NCI-H82 treated with DMSO at 0.1 percent for 48 hours (cell line): ENCODE results near the gene HLA-DRB1.
"Not testable (repeated sequence)": the region's sequence is repeated elsewhere in the genome, so short reads cannot be mapped to it uniquely, and the experiment has no call there.

ENCODE experiments used
- DNase-seq: peaks from one replicate; lab custom pipeline; 2025; ENCODE audit not compliant: unreplicated experiment; lab: John Stamatoyannopoulos, UW

Gene HLA-DRB1

DNA sequence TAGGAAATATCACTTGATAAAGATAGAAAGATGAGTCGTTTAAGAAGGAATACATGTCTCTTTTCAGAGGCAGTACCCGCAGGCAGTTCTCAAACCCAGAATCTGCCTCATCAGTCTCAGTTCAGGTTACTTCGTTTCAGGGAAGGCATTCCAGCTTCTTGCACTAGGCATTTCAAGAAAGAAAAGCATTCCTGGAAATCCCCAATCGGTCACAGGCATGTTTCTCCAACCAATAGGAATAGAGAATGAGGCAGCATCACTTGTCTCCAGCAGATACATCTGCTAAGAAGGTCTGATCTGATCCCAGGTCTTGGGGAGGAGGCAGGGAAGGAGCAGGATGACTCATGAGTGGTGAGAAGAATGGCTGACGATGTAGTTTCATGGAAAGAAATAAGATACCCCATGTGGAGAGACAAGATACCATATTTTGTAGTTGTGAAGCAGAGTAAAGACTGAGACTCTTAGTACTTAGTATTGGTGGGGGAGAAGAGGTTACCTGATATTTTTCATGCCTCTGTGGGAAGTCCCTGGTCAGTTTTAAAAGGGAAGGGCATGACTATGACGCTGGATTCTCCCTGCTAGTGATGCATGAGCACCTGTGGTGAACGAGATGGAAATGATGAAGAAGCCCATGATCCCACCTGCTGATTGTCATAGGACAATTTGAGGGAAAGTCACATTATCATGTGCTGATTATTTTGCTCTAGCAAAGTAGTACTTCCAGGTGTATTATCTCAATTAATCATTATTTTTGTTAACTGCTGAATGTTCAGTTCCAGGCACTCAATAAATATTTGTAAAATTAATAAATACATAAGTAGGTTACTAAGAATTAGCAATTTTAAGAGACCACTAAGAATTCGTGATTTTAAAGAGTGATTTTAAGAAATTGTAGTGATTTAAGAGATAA is 20.3 kb upstream of the HLA-DRB1 start:
- peak; percentile 45 for DNase-seq

DNA sequence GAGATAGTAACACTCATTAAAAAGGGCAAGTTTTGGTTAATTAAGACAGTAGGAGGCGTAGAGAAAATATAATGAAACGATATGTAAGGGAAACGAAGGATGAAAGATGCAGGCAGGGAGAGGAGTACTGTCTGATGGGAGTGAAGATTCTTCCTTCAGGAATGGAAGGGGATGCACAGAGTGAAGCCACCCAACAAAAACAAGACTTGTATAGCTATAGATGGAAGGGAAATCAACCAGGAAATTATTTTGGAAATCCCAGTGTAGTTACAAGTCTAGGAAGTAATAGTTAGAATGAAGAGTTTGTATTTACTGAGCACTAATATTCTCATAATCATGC is 19.7 kb upstream of the HLA-DRB1 start:
- DNase-seq, result no peak

- no peak for DNase-seq
Observed at GRCh38 chr6:32608362-32608761, 18.7 kb upstream of the HLA-DRB1 start.

GRCh38 chr6:32607988-32608298 is 18.3 kb upstream of the HLA-DRB1 start:
- DNase-seq, result no peak

DNA sequence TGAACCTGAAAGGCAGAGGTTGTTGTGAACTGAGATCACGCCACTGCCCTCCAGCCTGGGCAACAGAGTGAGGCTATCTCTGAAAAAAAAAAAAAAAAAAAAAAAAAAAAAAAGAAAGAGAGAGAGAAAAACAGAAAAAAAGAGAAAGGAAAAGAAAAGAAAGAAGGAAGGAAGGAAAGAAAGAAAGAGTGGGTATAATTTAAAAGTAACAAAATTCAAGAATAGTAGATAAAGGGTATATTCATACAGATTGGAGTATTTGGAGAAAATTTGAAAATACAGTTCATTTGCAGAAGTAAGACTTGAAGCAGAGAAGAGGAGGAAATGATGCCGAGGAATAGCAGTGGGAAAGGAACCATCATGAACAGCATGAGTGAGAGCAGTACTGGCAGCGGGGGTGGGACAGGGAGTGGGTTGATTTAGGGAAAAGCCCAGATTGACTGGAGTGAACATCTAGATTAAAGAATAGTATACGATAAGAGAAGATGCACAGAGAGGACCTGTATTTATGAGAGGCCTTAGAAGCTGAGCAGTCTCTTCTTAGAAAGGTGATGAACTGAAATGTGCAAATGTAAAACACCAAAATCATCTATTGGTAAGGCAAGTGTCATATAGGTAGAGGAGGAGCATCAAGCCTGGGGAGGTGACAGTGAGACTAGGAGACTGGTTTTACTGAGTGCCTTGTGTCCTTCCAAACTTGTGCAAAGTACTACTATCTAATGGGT is 17.8 kb upstream of the HLA-DRB1 start:
- no peak for DNase-seq

- no peak for DNase-seq
Observed at GRCh38 chr6:32604434-32604877, 14.8 kb upstream of the HLA-DRB1 start.

GRCh38 chr6:32603888-32604287 is 14.2 kb upstream of the HLA-DRB1 start:
- DNase-seq, result no peak

- DNase-seq, result no peak
Observed at GRCh38 chr6:32603222-32603621, 13.6 kb upstream of the HLA-DRB1 start.

DNA sequence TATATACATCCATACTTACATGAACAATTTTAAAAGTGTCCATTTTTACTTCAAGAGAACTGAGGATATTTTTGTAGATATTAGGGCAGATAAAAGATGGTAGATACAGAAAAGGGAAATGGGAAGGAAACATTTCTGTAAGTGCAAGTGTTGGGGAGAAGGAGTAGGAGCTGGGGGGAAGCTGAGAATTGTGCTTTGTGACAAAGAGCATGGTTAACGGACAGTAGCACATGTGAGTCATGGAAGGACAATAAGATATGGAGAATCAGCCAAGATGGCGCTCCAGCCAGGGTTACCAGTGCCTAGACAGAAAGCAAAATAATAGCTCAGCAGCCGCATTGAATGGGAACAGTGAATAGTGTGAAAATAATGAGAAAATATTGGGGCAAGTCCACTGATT is 12.7 kb upstream of the HLA-DRB1 start:
- no peak for DNase-seq

DNA sequence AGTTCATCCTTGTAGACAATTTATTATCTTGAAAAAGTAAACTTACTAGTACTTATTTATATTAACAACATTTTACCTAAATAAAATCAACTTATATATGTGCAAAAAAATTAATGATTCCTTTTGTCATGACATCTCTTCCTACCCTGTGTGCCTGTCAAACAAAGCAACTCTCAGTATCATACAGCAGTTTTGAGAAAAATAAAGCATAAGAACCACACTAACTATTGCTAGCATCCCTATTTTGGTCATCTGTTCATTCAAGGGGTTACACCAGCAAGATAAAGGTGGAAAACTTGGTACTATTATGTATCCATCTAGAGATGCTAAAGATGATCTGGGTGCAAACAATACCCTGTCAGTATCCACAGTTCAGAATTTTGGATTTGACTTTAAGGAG is 7.4 kb upstream of the HLA-DRB1 start:
- DNase-seq, result no peak

DNA sequence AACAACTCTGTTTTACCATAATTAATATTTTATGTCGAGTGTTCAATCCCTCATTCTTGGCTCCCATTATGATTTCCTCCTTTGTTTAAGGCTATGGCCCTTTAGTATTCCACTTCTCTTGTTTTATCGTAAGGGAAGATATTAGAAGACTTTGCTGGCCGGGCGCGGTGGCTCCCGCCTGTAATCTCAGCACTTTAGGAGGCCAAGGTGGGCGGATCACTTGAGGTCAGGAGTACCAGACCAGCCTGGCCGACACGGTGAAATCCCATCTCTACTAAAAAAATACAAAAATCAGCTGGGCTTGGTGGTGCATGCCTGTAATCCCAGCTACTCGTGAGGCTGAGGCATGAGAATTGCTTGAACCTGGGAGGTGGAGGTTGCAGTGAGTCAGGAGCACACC is 1.1 kb upstream of the HLA-DRB1 start:
- not testable (repeated sequence) for DNase-seq

- DNase-seq, result no peak
Observed at GRCh38 chr6:32588156-32588555, 1.5 kb downstream of the HLA-DRB1 start.

- no peak for DNase-seq
Observed at GRCh38 chr6:32583527-32583898, 6.1 kb downstream of the HLA-DRB1 start.

- no peak for DNase-seq
Observed at GRCh38 chr6:32581315-32582095, 8.1 kb downstream of the HLA-DRB1 start.

DNA sequence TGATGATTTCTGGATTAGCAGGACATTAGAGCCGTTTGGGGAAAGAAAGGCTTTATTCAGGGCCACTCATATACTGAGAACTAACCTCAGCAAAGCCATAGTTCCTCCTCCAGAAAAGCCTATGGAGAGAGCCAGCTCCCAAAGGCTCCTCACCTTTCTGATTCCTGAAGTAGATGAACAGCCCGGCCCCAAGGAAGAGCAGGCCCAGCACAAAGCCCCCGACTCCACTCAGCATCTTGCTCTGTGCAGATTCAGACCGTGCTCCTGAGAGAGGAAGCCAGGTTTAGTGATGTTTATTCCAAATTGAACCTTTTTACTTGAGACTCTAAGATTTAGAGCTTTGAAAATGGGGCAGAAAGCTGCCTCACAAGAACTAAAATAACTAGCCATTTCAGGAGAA is 9.1 kb downstream of the HLA-DRB1 start:
- no peak for DNase-seq

GRCh38 chr6:32578962-32579361 is 10.7 kb downstream of the HLA-DRB1 start:
- no peak for DNase-seq

DNA sequence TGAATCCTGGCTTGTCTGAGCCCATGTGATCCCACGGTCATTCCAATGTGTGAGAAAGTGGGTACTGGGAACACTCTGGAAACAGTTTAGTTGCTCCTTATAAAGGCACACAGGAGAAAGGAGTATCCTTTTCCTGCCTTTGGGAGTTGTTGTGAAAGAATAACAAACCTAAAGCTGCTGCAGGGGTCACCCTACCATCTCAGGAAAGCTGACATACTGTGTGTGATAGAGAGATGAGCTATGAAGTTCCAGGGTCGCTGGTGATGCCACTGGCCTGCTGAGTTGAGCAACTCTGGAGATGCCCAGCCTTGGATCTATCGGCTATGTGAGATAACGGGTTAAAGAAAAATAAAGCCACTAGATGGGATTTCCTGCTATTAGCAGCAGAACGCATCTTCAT is 12.2 kb downstream of the HLA-DRB1 start:
- DNase-seq, result not testable (repeated sequence)

DNA sequence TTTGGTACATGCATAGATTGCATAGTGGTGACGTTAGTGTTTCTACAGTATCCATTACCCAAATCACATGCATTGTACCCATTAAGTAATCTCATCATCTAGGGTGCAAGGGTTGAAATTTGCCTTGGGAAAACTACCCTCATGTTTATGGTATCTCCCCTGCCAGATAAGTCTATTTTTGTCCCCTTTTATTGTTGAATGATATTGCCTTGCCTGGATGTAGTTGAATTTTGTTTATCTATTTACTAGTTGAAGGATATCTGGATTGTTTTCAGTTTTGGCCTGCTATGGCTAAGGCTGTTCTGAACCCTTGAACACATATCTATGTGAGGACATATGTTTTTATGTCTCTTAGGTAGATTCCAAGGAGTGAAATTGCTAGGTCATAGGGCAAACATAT is 13.4 kb downstream of the HLA-DRB1 start:
- DNase-seq, result no peak

DNA sequence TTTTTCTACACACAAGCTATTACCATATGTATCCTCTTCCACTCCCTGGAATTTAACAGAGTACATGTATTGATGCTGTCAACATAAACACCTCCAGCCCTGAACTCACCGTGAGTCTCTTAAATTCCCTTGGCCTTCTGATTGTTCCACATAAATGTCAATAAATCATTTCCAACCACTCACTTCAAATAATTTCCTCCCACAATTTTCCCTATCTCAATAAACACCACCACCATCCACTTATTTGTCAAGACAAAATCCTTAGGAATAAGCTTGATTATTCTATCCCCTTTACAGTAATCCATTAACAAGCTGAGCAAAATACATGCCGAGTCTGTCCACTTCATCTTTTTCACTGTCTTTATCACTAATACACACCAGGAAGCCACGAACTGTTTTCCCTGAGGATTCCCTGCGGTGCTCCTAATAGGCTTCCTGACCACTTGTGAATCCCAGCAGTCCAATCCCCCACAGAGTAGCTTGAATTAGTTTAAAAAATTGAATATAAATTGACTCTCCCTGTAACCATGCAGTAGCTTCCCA is 19.2 kb downstream of the HLA-DRB1 start:
- no peak for DNase-seq

GRCh38 chr6:32568561-32568960 is 21.1 kb downstream of the HLA-DRB1 start:
- no peak for DNase-seq

- no peak for DNase-seq
Observed at GRCh38 chr6:32566957-32567356, 22.7 kb downstream of the HLA-DRB1 start.

DNA sequence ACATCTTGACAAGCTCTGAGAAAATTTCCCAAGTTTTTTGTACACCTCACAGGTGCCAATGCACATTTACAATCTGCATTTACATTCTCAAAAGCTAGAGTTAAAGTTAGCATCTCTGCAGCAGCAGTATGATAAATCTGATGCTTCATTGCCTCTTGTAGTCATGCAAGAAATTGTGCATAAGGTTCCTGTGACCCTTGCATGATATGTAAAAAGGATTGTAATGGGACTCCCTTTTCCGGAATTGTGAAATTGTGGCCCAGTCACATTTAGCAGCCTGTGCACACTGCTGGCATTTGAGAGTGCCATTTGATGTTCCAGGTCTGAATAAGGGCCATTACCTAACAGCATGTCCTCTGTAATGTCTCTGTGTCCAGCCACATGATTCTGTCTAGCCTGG is 24.1 kb downstream of the HLA-DRB1 start:
- no peak for DNase-seq
